IPS-15b (cell line): ENCODE data around the gene CDHR3.

Source experiments
- H3K27me3 ChIP-seq: one replicate; pipeline ENCODE4 v1.6.1; 2013; ENCODE audit warnings: low read length; ENCODE audit not compliant: control insufficient read depth, insufficient read depth
- H3K36me3 ChIP-seq: one replicate; pipeline ENCODE4 v1.6.1; 2013; ENCODE audit warnings: low read length; ENCODE audit not compliant: control insufficient read depth, insufficient read depth
- H3K4me1 ChIP-seq: one replicate; pipeline ENCODE4 v1.6.1; 2013; ENCODE audit warnings: mild to moderate bottlenecking, low read length; ENCODE audit not compliant: control insufficient read depth, insufficient read depth
- H3K4me3 ChIP-seq: one replicate; pipeline ENCODE4 v1.5.1; 2013; ENCODE audit warnings: low read depth, low read length
- H3K9ac ChIP-seq: one replicate; pipeline ENCODE4 v1.6.1; 2013; ENCODE audit warnings: low read depth, mild to moderate bottlenecking, low read length
- H3K9me3 ChIP-seq: one replicate; pipeline ENCODE4 v1.6.1; 2013; ENCODE audit warnings: mild to moderate bottlenecking, low read length; ENCODE audit not compliant: control insufficient read depth, insufficient read depth

CDHR3 gene

GRCh38 chr7:106047818-106048705 is 85.0 kb downstream of the CDHR3 start:
- no peaks in the 10 kb centered on the region for H3K9me3 ChIP-seq
- H3K27me3 ChIP-seq: no peaks in the 10 kb centered on the region
- H3K9ac ChIP-seq: no peak overlapping the region
- no peaks in the 10 kb centered on the region for H3K4me1 ChIP-seq
- H3K4me3 ChIP-seq: no peak overlapping the region
- no peaks in the 10 kb centered on the region for H3K36me3 ChIP-seq

- Histone ChIP-seq H3K4me3 (no peak overlapping the region), H3K4me1 (no peaks in the 10 kb centered on the region), H3K9ac (no peak overlapping the region), H3K27me3 (no peaks in the 10 kb centered on the region), H3K9me3 (no peaks in the 10 kb centered on the region), H3K36me3 (no peaks in the 10 kb centered on the region)
These were observed 85.6 kb downstream of the CDHR3 start for GRCh38 chr7:106048706-106049020.

GRCh38 chr7:106049139-106049752 is 86.2 kb downstream of the CDHR3 start:
- no peak overlapping the region for H3K4me3 ChIP-seq

GRCh38 chr7:106050002-106050745 is 87.1 kb downstream of the CDHR3 start:
- Histone ChIP-seq H3K36me3 (no peaks in the 10 kb centered on the region), H3K4me1 (peaks cover 7% of the 10 kb centered on the region), H3K9me3 (no peaks in the 10 kb centered on the region), H3K4me3 (no peak overlapping the region), H3K27me3 (no peaks in the 10 kb centered on the region), H3K9ac (no peak overlapping the region)

More at GRCh38 chr7:106049139-106049752, 86.2 kb downstream of the CDHR3 start:
- H3K36me3 ChIP-seq: no peaks in the 10 kb centered on the region
- H3K27me3 ChIP-seq: no peaks in the 10 kb centered on the region
- no peaks in the 10 kb centered on the region for H3K4me1 ChIP-seq
- no peak overlapping the region for H3K9ac ChIP-seq
- H3K9me3 ChIP-seq: no peaks in the 10 kb centered on the region

- Histone ChIP-seq H3K36me3 (no peaks in the 10 kb centered on the region), H3K9me3 (no peaks in the 10 kb centered on the region), H3K27me3 (no peaks in the 10 kb centered on the region), H3K4me3 (no peak overlapping the region), H3K9ac (no peak overlapping the region), H3K4me1 (peaks cover 10% of the 10 kb centered on the region)
These were observed 87.7 kb downstream of the CDHR3 start for GRCh38 chr7:106050746-106051117.

GRCh38 chr7:106052681-106053080 is 89.6 kb downstream of the CDHR3 start:
- H3K4me3 ChIP-seq: no peak overlapping the region
- no peak overlapping the region for H3K9ac ChIP-seq
- H3K4me1 ChIP-seq: peaks cover 10% of the 10 kb centered on the region
- no peaks in the 10 kb centered on the region for H3K9me3 ChIP-seq
- H3K27me3 ChIP-seq: no peaks in the 10 kb centered on the region
- no peaks in the 10 kb centered on the region for H3K36me3 ChIP-seq

GRCh38 chr7:106053109-106053508 is 90.0 kb downstream of the CDHR3 start:
- H3K36me3 ChIP-seq: no peaks in the 10 kb centered on the region
- no peaks in the 10 kb centered on the region for H3K9me3 ChIP-seq
- peaks cover 10% of the 10 kb centered on the region for H3K4me1 ChIP-seq
- no peaks in the 10 kb centered on the region for H3K27me3 ChIP-seq
- no peak overlapping the region for H3K4me3 ChIP-seq
- no peak overlapping the region for H3K9ac ChIP-seq

GRCh38 chr7:106054156-106054910 is 91.3 kb downstream of the CDHR3 start:
- H3K9ac ChIP-seq: no peak overlapping the region
- no peaks in the 10 kb centered on the region for H3K27me3 ChIP-seq
- no peaks in the 10 kb centered on the region for H3K36me3 ChIP-seq
- no peak overlapping the region for H3K4me3 ChIP-seq
- H3K9me3 ChIP-seq: no peaks in the 10 kb centered on the region
- peaks cover 10% of the 10 kb centered on the region for H3K4me1 ChIP-seq

GRCh38 chr7:106054971-106055532 is 92.0 kb downstream of the CDHR3 start:
- peaks cover 10% of the 10 kb centered on the region for H3K4me1 ChIP-seq
- no peaks in the 10 kb centered on the region for H3K9me3 ChIP-seq
- H3K9ac ChIP-seq: no peak overlapping the region
- no peaks in the 10 kb centered on the region for H3K27me3 ChIP-seq
- no peaks in the 10 kb centered on the region for H3K36me3 ChIP-seq
- H3K4me3 ChIP-seq: no peak overlapping the region

- Histone ChIP-seq H3K4me3 (no peak overlapping the region), H3K9me3 (no peaks in the 10 kb centered on the region), H3K36me3 (no peaks in the 10 kb centered on the region), H3K27me3 (no peaks in the 10 kb centered on the region), H3K4me1 (peaks cover 10% of the 10 kb centered on the region), H3K9ac (no peak overlapping the region)
These were observed 93.6 kb downstream of the CDHR3 start for GRCh38 chr7:106056513-106057203.
